HEK293 (cell line): ENCODE data around the gene MYO9B.

Source experiments
- CTCF ChIA-PET: fragments of 350-600 bp; formaldehyde crosslinking; extraction: SDS; loops from one replicate; lab custom pipeline; 2021; ENCODE audit warnings: antibody characterized with exemption; lab: Yijun Ruan, JAX
- POLR2A ChIA-PET: fragments of 300-600 bp; formaldehyde crosslinking; extraction: SDS; loops from one replicate; lab custom pipeline; 2020; ENCODE audit warnings: antibody characterized with exemption, inconsistent platforms; lab: Yijun Ruan, JAX
- H3K27ac ChIP-seq: fragments of 200-500 bp; sonication (Bioruptor generic); 2 replicates; pipeline ENCODE4 v1.5.1; 2014; ENCODE audit warnings: low read depth, low read length, control low read depth, inconsistent platforms; ENCODE audit errors: extremely low read depth
- H3K36me3 ChIP-seq, 2 experiments: fragments of 200-500 bp in 1 of 2; sonication (Bioruptor generic) in 1 of 2; 1 replicate in 1 of 2; 2 replicates in 1 of 2; pipeline ENCODE4 v1.5.1; 2014 to 2017; ENCODE audit warnings: inconsistent platforms in 2 of 2, low read length in 2 of 2; ENCODE audit not compliant: control insufficient read depth in 2 of 2, insufficient read depth in 1 of 2
- H3K4me1 ChIP-seq: fragments of 200-500 bp; sonication (Bioruptor generic); 2 replicates; pipeline ENCODE4 v1.5.1; 2014; ENCODE audit warnings: mild to moderate bottlenecking, low read length, inconsistent platforms; ENCODE audit not compliant: control insufficient read depth, insufficient read depth
- H3K4me3 ChIP-seq: 2 replicates; pipeline ENCODE4 v1.5.1; 2011; ENCODE audit warnings: low read depth, mild to moderate bottlenecking, control low read depth, low read length, moderate library complexity
- H3K9me3 ChIP-seq: fragments of 200-500 bp; sonication (Bioruptor generic); 2 replicates; pipeline ENCODE4 v1.5.1; 2014; ENCODE audit warnings: low read depth, low read length, inconsistent platforms; ENCODE audit not compliant: control insufficient read depth, insufficient read depth
- BCL11A ChIP-seq: fragments of 450-650 bp; formaldehyde crosslinking; IDR thresholded peaks from 2 replicates; pipeline ENCODE4 v1.5.1; 2016; ENCODE audit warnings: low read depth, missing biosample characterization, missing genetic modification characterization
- HOXA7 ChIP-seq: sonication (generic); formaldehyde crosslinking; IDR thresholded peaks from 2 replicates; pipeline ENCODE4 v1.8.1; 2022; ENCODE audit warnings: missing genetic modification reagents, borderline replicate concordance
- KLF10 ChIP-seq: fragments of 450-650 bp; IDR thresholded peaks from 2 replicates; pipeline ENCODE4 v1.5.1; 2018; ENCODE audit warnings: missing biosample characterization, mild to moderate bottlenecking, missing genetic modification characterization
- PRDM2 ChIP-seq: fragments of 450-650 bp; formaldehyde crosslinking; IDR thresholded peaks from 2 replicates; pipeline ENCODE4 v1.5.1; 2016; ENCODE audit warnings: missing biosample characterization, missing genetic modification characterization, borderline replicate concordance
- REPIN1 ChIP-seq: fragments of 450-650 bp; formaldehyde crosslinking; IDR thresholded peaks from 2 replicates; pipeline ENCODE4 v1.5.1; 2017; ENCODE audit warnings: missing biosample characterization, missing genetic modification characterization, low read depth
- YY2 ChIP-seq: fragments of 450-650 bp; formaldehyde crosslinking; IDR thresholded peaks from 2 replicates; pipeline ENCODE4 v1.5.1; 2016; ENCODE audit warnings: missing biosample characterization, missing genetic modification characterization
- ZBTB48 ChIP-seq: fragments of 450-650 bp; formaldehyde crosslinking; IDR thresholded peaks from 2 replicates; pipeline ENCODE4 v1.5.1; 2016; ENCODE audit warnings: missing biosample characterization, missing genetic modification characterization
- ZEB2 ChIP-seq: fragments of 450-650 bp; formaldehyde crosslinking; IDR thresholded peaks from 2 replicates; pipeline ENCODE4 v1.5.1; 2016; ENCODE audit warnings: missing biosample characterization, missing genetic modification characterization
- ZNF157 ChIP-seq: fragments of 450-650 bp; formaldehyde crosslinking; IDR thresholded peaks from 2 replicates; pipeline ENCODE4 v1.5.1; 2016; ENCODE audit warnings: missing biosample characterization, missing genetic modification characterization
- ZNF174 ChIP-seq: fragments of 450-650 bp; formaldehyde crosslinking; IDR thresholded peaks from 2 replicates; pipeline ENCODE4 v1.5.0; 2017; ENCODE audit warnings: missing biosample characterization, mild to moderate bottlenecking, missing genetic modification characterization
- ZNF266 ChIP-seq: fragments of 450-650 bp; formaldehyde crosslinking; IDR thresholded peaks from 2 replicates; pipeline ENCODE4 v1.5.1; 2016; ENCODE audit warnings: missing biosample characterization, missing genetic modification characterization, low read depth
- ZNF292 ChIP-seq: fragments of 450-650 bp; formaldehyde crosslinking; IDR thresholded peaks from 2 replicates; pipeline ENCODE4 v1.5.1; 2016; ENCODE audit warnings: low read depth, missing biosample characterization, missing genetic modification characterization, borderline replicate concordance
- ZNF423 ChIP-seq: fragments of 450-650 bp; formaldehyde crosslinking; IDR thresholded peaks from 2 replicates; pipeline ENCODE4 v1.5.1; 2016; ENCODE audit warnings: missing biosample characterization, missing genetic modification characterization
- ZNF510 ChIP-seq: fragments of 450-650 bp; formaldehyde crosslinking; IDR thresholded peaks from 2 replicates; pipeline ENCODE4 v1.5.1; 2018; ENCODE audit warnings: mild to moderate bottlenecking, missing genetic modification characterization, missing biosample characterization; ENCODE audit not compliant: insufficient replicate concordance
- ZNF514 ChIP-seq: fragments of 450-650 bp; formaldehyde crosslinking; IDR thresholded peaks from 2 replicates; pipeline ENCODE4 v1.5.1; 2016; ENCODE audit warnings: missing biosample characterization, missing genetic modification characterization
- ZNF555 ChIP-seq: fragments of 450-650 bp; formaldehyde crosslinking; conservative IDR thresholded peaks from 2 replicates; pipeline ENCODE4 v1.5.1; 2017; ENCODE audit warnings: missing biosample characterization, mild to moderate bottlenecking, missing genetic modification characterization, inconsistent platforms
- ZNF596 ChIP-seq: fragments of 450-650 bp; IDR thresholded peaks from 2 replicates; pipeline ENCODE4 v1.5.0; 2018; ENCODE audit warnings: missing biosample characterization, mild to moderate bottlenecking, missing genetic modification characterization, moderate library complexity
- ZNF623 ChIP-seq: fragments of 450-650 bp; formaldehyde crosslinking; IDR thresholded peaks from 2 replicates; pipeline ENCODE4 v1.5.1; 2016; ENCODE audit warnings: missing biosample characterization, missing genetic modification characterization
- ZNF660 ChIP-seq: fragments of 450-650 bp; IDR thresholded peaks from 2 replicates; pipeline ENCODE4 v1.5.1; 2018; ENCODE audit warnings: missing biosample characterization, mild to moderate bottlenecking, missing genetic modification characterization
- ZNF837 ChIP-seq: fragments of 450-650 bp; formaldehyde crosslinking; IDR thresholded peaks from 2 replicates; pipeline ENCODE4 v1.5.1; 2016; ENCODE audit warnings: missing biosample characterization, missing genetic modification characterization
- ZNF843 ChIP-seq: fragments of 450-650 bp; formaldehyde crosslinking; IDR thresholded peaks from 2 replicates; pipeline ENCODE4 v1.5.1; 2016; ENCODE audit warnings: missing biosample characterization, missing genetic modification characterization
- ZSCAN16 ChIP-seq: fragments of 450-650 bp; formaldehyde crosslinking; IDR thresholded peaks from 2 replicates; pipeline ENCODE4 v1.5.1; 2016; ENCODE audit warnings: missing biosample characterization, missing genetic modification characterization
- TF ChIP-seq, protein P1 (sequence below): fragments of 450-650 bp; formaldehyde crosslinking; IDR thresholded peaks from 2 replicates; pipeline ENCODE4 v1.5.1; 2016; ENCODE audit warnings: missing biosample characterization, missing genetic modification characterization
- TF ChIP-seq, protein P2 (sequence below): fragments of 450-650 bp; formaldehyde crosslinking; IDR thresholded peaks from 2 replicates; pipeline ENCODE4 v1.5.0; 2017; ENCODE audit warnings: missing biosample characterization, missing genetic modification characterization, borderline replicate concordance

The MYO9B gene

GRCh38 chr19:17164639-17165038 is 89.1 kb downstream of the MYO9B start:
- H3K9me3 ChIP-seq, result no peaks in the 10 kb centered on the region
- ChIA-PET CTCF (interaction anchor here (0.5 kb wide), 1 partner anchor 449 kb away, joined by 3 read pairs; no protein-coding TSS in a partner anchor), POLR2A (interaction anchor here (0.6 kb wide), 1 partner anchor 55 kb away, joined by 6 read pairs; no protein-coding TSS in a partner anchor)
- peaks cover 20 to 59% of the 10 kb centered on the region in 2 experiments for H3K36me3 ChIP-seq
- H3K4me1 ChIP-seq, result no peaks in the 10 kb centered on the region
- H3K27ac ChIP-seq, result no peak overlapping the region
- no peak overlapping the region for H3K4me3 ChIP-seq
- TF ChIP-seq, protein P1, sequence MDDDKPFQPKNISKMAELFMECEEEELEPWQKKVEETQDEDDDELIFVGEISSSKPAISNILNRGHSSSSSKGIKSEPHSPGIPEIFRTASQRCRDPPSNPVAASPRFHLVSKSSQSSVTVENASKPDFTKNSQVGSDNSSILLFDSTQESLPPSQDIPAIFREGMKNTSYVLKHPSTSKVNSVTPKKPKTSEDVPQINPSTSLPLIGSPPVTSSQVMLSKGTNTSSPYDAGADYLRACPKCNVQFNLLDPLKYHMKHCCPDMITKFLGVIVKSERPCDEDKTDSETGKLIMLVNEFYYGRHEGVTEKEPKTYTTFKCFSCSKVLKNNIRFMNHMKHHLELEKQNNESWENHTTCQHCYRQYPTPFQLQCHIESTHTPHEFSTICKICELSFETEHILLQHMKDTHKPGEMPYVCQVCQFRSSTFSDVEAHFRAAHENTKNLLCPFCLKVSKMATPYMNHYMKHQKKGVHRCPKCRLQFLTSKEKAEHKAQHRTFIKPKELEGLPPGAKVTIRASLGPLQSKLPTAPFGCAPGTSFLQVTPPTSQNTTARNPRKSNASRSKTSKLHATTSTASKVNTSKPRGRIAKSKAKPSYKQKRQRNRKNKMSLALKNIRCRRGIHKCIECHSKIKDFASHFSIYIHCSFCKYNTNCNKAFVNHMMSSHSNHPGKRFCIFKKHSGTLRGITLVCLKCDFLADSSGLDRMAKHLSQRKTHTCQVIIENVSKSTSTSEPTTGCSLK, result no peak
- TF ChIP-seq REPIN1 (tag by site-specific recombination), result no peak
- TF ChIP-seq, protein P2, sequence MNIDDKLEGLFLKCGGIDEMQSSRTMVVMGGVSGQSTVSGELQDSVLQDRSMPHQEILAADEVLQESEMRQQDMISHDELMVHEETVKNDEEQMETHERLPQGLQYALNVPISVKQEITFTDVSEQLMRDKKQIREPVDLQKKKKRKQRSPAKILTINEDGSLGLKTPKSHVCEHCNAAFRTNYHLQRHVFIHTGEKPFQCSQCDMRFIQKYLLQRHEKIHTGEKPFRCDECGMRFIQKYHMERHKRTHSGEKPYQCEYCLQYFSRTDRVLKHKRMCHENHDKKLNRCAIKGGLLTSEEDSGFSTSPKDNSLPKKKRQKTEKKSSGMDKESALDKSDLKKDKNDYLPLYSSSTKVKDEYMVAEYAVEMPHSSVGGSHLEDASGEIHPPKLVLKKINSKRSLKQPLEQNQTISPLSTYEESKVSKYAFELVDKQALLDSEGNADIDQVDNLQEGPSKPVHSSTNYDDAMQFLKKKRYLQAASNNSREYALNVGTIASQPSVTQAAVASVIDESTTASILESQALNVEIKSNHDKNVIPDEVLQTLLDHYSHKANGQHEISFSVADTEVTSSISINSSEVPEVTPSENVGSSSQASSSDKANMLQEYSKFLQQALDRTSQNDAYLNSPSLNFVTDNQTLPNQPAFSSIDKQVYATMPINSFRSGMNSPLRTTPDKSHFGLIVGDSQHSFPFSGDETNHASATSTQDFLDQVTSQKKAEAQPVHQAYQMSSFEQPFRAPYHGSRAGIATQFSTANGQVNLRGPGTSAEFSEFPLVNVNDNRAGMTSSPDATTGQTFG (tag by site-specific recombination), result no peak
- TF ChIP-seq ZNF510, result no peak
- TF ChIP-seq ZNF157 (tag by site-specific recombination), result no peak
- no peak for TF ChIP-seq ZNF623
- no peak for TF ChIP-seq ZEB2
- no peak for TF ChIP-seq KLF10
- TF ChIP-seq ZNF596, result no peak
- TF ChIP-seq ZNF423, result no peak
- TF ChIP-seq PRDM2 (tag by site-specific recombination), result no peak
- no peak for TF ChIP-seq ZSCAN16 (tag by site-specific recombination)
- TF ChIP-seq ZNF292 (tag by site-specific recombination), result no peak
- no peak for TF ChIP-seq HOXA7 (CRISPR knock-in tag)

DNA sequence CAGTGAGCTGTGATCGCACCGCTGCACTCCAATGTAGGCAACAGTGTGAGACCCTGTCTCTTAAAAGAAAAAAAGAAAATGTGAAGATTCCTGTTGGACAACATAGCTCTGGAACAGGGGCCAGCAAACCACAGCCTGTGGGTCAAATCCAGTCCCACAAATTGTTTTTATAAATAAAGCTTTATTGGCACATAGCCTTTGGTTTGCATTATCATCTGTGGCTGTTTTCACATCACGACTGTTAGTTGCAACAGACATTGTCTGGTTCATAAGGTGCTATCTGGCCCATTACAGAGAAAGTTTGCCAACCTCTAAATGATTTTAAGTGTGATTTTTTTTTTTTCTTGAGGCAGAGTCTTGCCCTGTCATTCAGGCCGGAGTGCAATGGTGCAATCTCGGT is 90.1 kb downstream of the MYO9B start:
- H3K4me3 ChIP-seq, result no peak overlapping the region
- H3K9me3 ChIP-seq, result no peaks in the 10 kb centered on the region
- peaks cover 21 to 64% of the 10 kb centered on the region in 2 experiments for H3K36me3 ChIP-seq
- H3K4me1 ChIP-seq, result no peaks in the 10 kb centered on the region
- H3K27ac ChIP-seq, result no peak overlapping the region
- TF ChIP-seq ZBTB48 (no peak), ZNF266 (tag by site-specific recombination) (no peak), BCL11A (tag by site-specific recombination) (no peak), ZNF837 (tag by site-specific recombination) (no peak), ZNF596 (no peak), ZNF660 (tag by site-specific recombination) (no peak), ZNF514 (tag by site-specific recombination) (no peak), YY2 (tag by site-specific recombination) (no peak), ZNF174 (tag by site-specific recombination) (no peak), ZNF843 (tag by site-specific recombination) (no peak), ZNF555 (tag by site-specific recombination) (no peak)
- POLR2A ChIA-PET, result interaction anchor here (0.8 kb wide), 1 partner anchor 51 kb away, joined by 3 read pairs; no protein-coding TSS in a partner anchor
- CTCF ChIA-PET, result no interaction called here
